UCSD-AML1 (cell line): ENCODE measurements around the gene METTL4.

Experiments
- DNase-seq: peaks from one replicate; lab custom pipeline; 2025; ENCODE audit not compliant: unreplicated experiment; lab: John Stamatoyannopoulos, UW

METTL4 gene

GRCh38 chr18:2522112-2522511, 49.2 kb downstream of the METTL4 start:
- no peak for DNase-seq

- no peak for DNase-seq
Observed at GRCh38 chr18:2518473-2518872, 52.8 kb downstream of the METTL4 start.

- no peak for DNase-seq
Observed at GRCh38 chr18:2515908-2516625, 55.2 kb downstream of the METTL4 start.

- DNase-seq: no peak
Observed at GRCh38 chr18:2515171-2515787, 56.0 kb downstream of the METTL4 start.

GRCh38 chr18:2513616-2514015, 57.7 kb downstream of the METTL4 start:
- DNase-seq: no peak

GRCh38 chr18:2512059-2512458, 59.2 kb downstream of the METTL4 start:
- DNase-seq: no peak

- no peak for DNase-seq
Observed at GRCh38 chr18:2511451-2511850, 59.9 kb downstream of the METTL4 start.

GRCh38 chr18:2510416-2510815, 60.9 kb downstream of the METTL4 start:
- no peak for DNase-seq

GRCh38 chr18:2508678-2509077, 62.6 kb downstream of the METTL4 start:
- DNase-seq: no peak

GRCh38 chr18:2508155-2508554, 63.1 kb downstream of the METTL4 start:
- DNase-seq: no peak

- no peak for DNase-seq
Observed at GRCh38 chr18:2504642-2505041, 66.7 kb downstream of the METTL4 start.

- DNase-seq: no peak
Observed at GRCh38 chr18:2502880-2503279, 68.4 kb downstream of the METTL4 start.

GRCh38 chr18:2502394-2502793, 68.9 kb downstream of the METTL4 start:
- DNase-seq: no peak

GRCh38 chr18:2497797-2498196, 73.5 kb downstream of the METTL4 start:
- DNase-seq: no peak

- DNase-seq: no peak
Observed at GRCh38 chr18:2495381-2495780, 75.9 kb downstream of the METTL4 start.

- no peak for DNase-seq
Observed at GRCh38 chr18:2494921-2495320, 76.4 kb downstream of the METTL4 start.
